GM18502 (cell line): ENCODE data around the gene TSPAN31.
"Not testable (repeated sequence)": the region's sequence is repeated elsewhere in the genome, so short reads cannot be mapped to it uniquely, and the experiment has no call there.

Experiments
- ATAC-seq: cut with Tn5 transposase; IDR thresholded peaks from one replicate; pipeline ENCODE4 v1.9.1; 2021; ENCODE audit warnings: mild to moderate bottlenecking; ENCODE audit not compliant: unreplicated experiment, poor library complexity

TSPAN31 gene, protein sequence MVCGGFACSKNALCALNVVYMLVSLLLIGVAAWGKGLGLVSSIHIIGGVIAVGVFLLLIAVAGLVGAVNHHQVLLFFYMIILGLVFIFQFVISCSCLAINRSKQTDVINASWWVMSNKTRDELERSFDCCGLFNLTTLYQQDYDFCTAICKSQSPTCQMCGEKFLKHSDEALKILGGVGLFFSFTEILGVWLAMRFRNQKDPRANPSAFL

DNA sequence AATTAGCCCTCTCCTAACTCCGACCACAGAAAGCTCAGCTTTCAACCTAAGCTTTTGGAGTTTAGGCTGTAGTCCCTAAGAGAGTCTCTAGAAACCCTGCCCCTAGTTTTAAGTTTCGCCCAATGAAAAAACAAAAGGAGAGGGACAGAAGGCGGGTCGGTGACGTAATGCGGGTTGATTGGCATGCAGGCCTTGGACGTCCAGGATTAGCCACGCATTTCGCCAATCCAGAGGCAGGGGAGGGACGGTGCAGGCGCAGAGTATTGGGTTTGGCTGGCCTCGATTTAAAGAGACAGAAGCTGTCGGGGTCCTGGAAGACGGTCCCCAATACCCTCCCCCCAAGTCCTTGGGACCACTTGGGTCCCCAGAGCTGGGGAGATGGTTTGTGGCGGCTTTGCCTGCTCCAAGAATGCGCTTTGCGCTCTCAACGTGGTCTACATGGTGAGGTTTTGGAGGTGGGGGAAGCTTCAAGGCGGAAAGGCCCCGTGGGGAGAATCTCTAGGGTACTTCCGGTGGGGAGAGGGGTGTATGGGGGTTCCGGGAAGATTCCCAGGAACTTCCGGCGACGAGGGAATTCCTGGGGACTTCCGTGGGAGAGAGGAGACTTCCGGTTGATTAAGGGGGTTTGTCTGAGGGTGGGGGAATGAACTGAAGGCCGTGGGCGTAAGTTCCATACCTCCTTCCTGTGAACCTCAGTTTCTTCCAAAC is at the start of gene TSPAN31:
TSS of gene TSPAN31 (plus strand) at position 263 of the 708 bp plus-strand sequence. CDS start at position 379, 116 bp downstream.
- ATAC-seq = peak; percentile 79

- ATAC-seq = no peak
These were observed 48.9 kb upstream of the TSPAN31 start for GRCh38 chr12:57695770-57696432.

DNA sequence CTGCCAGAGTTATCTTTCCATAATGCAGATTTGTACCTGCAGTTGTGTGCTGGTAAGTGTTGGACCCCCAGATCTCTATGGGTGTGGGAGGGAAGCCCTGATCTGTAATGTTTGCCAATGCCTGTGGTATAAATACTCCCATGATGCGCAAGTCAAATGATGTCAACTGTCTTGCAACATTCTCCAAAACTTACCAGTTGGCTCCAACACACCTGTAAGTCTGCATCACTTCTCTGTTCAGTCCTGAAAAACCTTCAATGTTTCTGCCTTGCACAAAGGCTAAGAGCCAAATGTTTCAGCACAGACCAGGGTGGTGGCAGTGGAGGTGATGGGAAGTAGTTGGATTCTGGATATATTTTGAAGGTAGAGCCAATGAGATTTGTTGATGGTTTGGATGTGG is 47.8 kb upstream of the TSPAN31 start:
- no peak for ATAC-seq

- ATAC-seq = no peak
These were observed 46.4 kb upstream of the TSPAN31 start for GRCh38 chr12:57698414-57698813.

- ATAC-seq = no peak
These were observed 44.5 kb upstream of the TSPAN31 start for GRCh38 chr12:57700317-57700716.

DNA sequence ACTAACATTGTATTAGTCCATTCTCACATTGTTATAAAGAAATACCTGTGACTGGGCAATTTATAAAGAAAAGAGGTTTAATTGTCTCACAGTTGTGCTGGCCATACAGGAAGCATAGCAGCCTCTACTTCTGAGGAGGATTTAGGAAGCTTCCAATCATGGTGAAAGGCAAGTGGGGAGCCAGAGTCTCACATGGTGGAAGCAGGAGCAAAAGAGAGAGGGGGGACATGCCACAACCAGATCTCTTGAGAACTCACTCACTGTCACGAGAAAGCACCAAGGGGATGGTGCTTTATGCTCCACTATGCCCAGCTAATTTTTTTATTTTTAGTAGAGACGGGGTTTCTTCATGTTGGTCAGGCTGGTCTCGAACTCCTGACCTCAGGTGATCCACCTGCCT is 37.6 kb upstream of the TSPAN31 start:
- no peak for ATAC-seq

GRCh38 chr12:57708296-57708695 is 36.5 kb upstream of the TSPAN31 start:
- ATAC-seq = no peak

DNA sequence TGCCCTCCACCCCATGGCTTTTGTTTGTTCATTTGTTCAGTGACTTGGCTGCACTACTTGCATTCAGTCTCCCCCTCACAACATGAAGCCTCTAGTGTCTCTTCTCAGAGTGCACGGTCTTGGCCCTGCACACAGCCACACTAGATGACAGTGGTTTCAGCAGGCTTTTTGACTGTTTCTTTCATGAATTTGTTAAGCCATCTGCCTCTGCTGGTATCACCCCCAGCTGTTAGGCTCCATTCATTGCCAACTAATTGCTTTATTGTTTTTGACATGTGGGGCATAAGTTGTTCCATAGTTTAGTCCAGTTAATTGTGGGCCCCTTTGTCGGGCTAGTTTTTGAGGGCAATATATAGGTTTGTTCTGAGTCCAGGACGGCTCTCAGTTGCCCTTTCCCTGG is 32.1 kb upstream of the TSPAN31 start:
- ATAC-seq = no peak

- no peak for ATAC-seq
These were observed 31.6 kb upstream of the TSPAN31 start for GRCh38 chr12:57713209-57713608.

DNA sequence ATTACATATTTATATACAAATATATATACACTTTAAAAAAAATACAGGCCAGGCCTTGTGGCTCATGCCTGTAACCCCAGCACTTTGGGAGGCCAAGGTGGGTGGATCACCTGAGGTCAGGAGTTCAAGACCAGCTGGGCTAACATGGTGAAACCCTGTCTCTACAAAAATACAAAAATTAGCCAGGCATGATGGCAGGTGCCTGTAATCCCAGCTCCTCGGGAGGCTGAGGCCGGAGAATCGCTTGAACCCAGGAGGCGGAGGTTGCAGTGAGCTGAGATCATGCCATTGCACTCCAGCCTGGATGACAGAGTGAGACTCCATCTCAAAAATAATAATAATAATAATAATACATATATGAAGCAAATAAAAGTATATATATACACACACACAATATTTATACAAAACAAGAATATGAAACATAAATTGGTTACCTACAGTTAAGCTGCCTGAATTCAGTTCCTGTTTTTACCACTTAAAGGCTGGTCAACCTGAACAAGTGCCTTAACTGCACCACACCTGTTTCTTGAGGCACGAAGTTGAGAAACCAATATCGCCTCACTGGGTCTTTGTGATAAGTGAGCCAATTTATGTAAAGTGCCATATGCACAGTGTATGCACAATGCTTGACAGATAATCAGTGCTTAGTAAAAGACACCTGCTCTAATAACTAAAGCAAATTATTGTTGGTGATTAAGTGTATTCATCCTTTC is 29.6 kb upstream of the TSPAN31 start:
- not testable (repeated sequence) for ATAC-seq

- no peak for ATAC-seq
These were observed 29.1 kb upstream of the TSPAN31 start for GRCh38 chr12:57715786-57716185.

DNA sequence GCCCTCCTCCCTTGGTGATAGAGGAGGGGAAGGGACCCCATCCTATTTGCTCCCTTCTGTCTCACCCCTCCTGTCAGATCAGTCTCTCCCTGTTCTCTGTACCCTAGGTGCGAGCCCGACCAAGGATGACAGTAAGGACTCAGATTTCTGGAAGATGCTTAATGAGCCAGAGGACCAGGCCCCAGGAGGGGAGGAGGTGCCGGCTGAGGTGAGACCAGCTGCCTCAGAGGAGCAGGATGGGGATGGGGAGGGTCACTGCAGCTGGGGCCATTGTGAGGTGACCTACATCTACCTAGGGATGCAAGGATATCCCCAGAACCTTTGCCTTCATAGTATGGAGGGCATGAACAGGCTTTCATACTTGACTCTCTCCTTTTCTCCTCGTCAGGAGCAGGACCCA is 28.5 kb upstream of the TSPAN31 start:
- ATAC-seq = no peak

- no peak for ATAC-seq
These were observed 27.7 kb upstream of the TSPAN31 start for GRCh38 chr12:57717131-57717530.

GRCh38 chr12:57717846-57718640 is 26.8 kb upstream of the TSPAN31 start:
- ATAC-seq = no peak

DNA sequence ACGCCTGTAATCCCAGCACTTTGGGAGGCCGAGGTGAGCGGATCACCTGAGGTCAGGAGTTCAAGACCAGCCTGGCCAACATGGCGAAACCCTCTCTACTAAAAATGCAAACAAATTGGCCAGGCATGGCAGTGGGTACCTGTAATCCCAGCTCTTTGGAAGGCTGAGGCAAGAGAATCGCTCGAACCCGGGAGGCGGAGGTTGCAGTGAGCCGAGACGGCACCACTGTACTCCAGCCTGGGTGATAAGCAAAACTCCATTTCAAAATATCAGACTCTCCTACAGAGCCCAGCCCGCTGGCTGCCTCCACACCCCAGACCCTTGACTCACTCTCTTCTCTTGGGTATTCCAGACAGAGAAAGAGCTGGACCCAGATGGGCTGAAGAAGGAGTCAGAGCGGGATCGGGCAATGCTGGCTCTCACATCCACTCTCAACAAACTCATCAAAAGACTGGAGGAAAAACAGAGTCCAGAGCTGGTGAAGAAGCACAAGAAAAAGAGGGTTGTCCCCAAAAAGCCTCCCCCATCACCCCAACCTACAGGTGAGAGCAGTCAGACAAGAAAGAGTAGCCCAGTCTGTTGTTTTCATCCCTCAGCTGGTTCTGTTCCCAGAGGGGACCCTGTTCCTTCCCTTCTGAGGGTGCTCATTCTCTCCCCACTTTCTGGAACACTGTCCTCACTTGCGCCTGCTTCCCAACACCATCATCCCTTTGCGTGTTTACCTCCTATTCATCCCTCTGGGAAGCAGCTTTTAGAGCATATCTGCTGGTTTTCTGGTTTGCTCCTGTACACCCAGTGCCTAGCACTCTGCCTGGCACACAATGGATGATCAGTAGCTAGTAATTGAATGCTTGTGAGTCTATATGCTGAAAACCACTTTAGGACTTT is 26.0 kb upstream of the TSPAN31 start:
- ATAC-seq = no peak

DNA sequence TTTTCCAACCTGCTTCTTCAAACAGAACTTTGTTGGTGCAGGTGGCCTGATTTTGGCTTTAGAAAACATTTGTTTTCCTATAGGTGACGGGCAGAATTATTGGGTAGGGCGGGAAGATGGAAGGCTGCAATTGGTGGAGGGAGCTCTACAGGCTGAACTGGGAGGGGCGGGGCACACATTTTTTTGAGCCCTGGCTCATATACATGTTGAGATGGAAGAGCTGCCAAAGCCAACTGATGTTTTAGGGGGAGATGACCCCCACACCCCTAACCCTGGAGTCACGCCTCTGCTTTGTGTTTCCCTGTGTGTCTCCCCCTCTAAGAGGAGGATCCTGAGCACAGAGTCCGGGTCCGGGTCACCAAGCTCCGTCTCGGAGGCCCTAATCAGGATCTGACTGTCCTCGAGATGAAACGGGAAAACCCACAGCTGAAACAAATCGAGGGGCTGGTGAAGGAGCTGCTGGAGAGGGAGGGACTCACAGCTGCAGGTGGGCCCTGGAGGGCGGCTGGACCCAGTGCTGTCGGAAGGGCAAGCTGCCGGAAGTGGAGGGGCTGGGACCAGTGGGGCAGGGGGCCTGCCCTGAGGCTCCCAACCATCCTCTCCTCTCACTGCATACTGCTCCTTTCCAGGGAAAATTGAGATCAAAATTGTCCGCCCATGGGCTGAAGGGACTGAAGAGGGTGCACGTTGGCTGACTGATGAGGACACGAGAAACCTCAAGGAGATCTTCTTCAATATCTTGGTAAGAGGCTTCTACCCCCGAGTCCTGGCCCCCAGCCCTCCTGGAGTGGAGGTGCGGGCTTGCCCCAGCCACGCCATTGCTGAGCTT is 24.8 kb upstream of the TSPAN31 start:
- ATAC-seq = no peak

GRCh38 chr12:57720606-57721595 is 23.9 kb upstream of the TSPAN31 start:
- ATAC-seq = no peak
